DND-41 (cell line): ENCODE data around the gene SLC10A7.

ENCODE experiments used
- CTCF ChIP-seq: IDR thresholded peaks from 2 replicates; pipeline ENCODE4 v1.5.1; 2012; ENCODE audit warnings: borderline replicate concordance, low read length, moderate library complexity, mild to moderate bottlenecking; ENCODE audit not compliant: poor library complexity, severe bottlenecking; ENCODE audit errors: extremely low read depth
- EZH2 ChIP-seq: IDR thresholded peaks from 3 replicates; pipeline ENCODE4 v1.6.1; 2012; ENCODE audit warnings: borderline replicate concordance, low read depth, mild to moderate bottlenecking, moderate library complexity, low read length, inconsistent platforms; ENCODE audit not compliant: severe bottlenecking

- TF ChIP-seq CTCF (no peak), EZH2 (no peak)
Observed at GRCh38 chr4:146469022-146469421, 52.7 kb downstream of the SLC10A7 start.
